DMS53 treated with DMSO at 0.1 percent for 48 hours (cell line): ENCODE data around the gene NYAP2.

ENCODE experiments used
- DNase-seq: peaks from one replicate; lab custom pipeline; 2025; ENCODE audit not compliant: unreplicated experiment; lab: John Stamatoyannopoulos, UW

Gene NYAP2

GRCh38 chr2:225694664-225695063 lies 295.2 kb downstream of the NYAP2 start:
- no peak for DNase-seq

GRCh38 chr2:225697936-225698335 lies 298.4 kb downstream of the NYAP2 start:
- no peak for DNase-seq
